ENCODE data around the gene DECR2. TPM values are rescaled to one million over a fixed set of nuclear protein-coding genes. Genes with fewer than 3 reads are reported as not detected.

The DECR2 gene
- total and polyA plus RNA-seq, 2 of the 13 experiments (the other 11 are each of a cell fraction or from before 2014, with no cell fraction given) = 36.3 to 44.6 TPM

GRCh38 chr16:396605-397004, 5.1 kb upstream of the DECR2 start (continued):
- TF ChIP-seq ZBTB20 (CRISPR knock-in tag; IDR thresholded peaks at IDR 0.05; ENCODE audit: borderline replicate concordance, low read depth) (no peak), SP1 (IDR thresholded peaks at IDR 0.05) (no peak), SP1 (CRISPR knock-in tag; IDR thresholded peaks at IDR 0.05) (peak; percentile 34; the same call in 1 of the 2 replicates), CC2D1A (CRISPR knock-in tag; IDR thresholded peaks at IDR 0.05) (no peak), HNRNPL (IDR thresholded peaks at IDR 0.05; ENCODE audit: low read depth, low read length) (no peak), RERE (CRISPR knock-in tag; IDR thresholded peaks at IDR 0.05; ENCODE audit: low read depth) (no peak), PAF1 (CRISPR knock-in tag; IDR thresholded peaks at IDR 0.05) (no peak), FOXC1 (CRISPR knock-in tag; IDR thresholded peaks at IDR 0.05; ENCODE audit: borderline replicate concordance) (no peak), ZBTB7A (CRISPR knock-in tag; IDR thresholded peaks at IDR 0.05) (no peak), ZNF30 (CRISPR knock-in tag; IDR thresholded peaks at IDR 0.05) (no peak), ZNF460 (CRISPR knock-in tag; IDR thresholded peaks at IDR 0.05; ENCODE audit: borderline replicate concordance) (no peak), ZNF432 (CRISPR knock-in tag; IDR thresholded peaks at IDR 0.05; ENCODE audit: borderline replicate concordance) (no peak), DNMT1 (CRISPR knock-in tag; IDR thresholded peaks at IDR 0.05) (no peak), ZNF143 (CRISPR knock-in tag; IDR thresholded peaks at IDR 0.05) (no peak), ZNF260 (CRISPR knock-in tag; IDR thresholded peaks at IDR 0.05; ENCODE audit: borderline replicate concordance, low read depth) (no peak), SP140L (CRISPR knock-in tag; IDR thresholded peaks at IDR 0.05; ENCODE audit: borderline replicate concordance) (no peak), ZNF382 (CRISPR knock-in tag; IDR thresholded peaks at IDR 0.05; ENCODE audit: borderline replicate concordance) (no peak), STAT5B (CRISPR knock-in tag; IDR thresholded peaks at IDR 0.05) (no peak), ZNF550 (CRISPR knock-in tag; IDR thresholded peaks at IDR 0.05; ENCODE audit: borderline replicate concordance) (no peak)
- TF ChIP-seq, protein P1, sequence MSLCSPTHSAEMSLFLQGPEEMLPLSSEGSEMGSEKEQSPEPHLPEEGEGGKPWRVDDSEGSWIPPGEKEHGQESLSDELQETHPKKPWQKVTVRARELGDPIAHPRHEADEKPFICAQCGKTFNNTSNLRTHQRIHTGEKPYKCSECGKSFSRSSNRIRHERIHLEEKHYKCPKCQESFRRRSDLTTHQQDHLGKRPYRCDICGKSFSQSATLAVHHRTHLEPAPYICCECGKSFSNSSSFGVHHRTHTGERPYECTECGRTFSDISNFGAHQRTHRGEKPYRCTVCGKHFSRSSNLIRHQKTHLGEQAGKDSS (CRISPR knock-in tag; IDR thresholded peaks at IDR 0.05; ENCODE audit: borderline replicate concordance, low read depth) = no peak

Data from HepG2 (cell line).